Keratinocyte (primary cell): ENCODE data around the gene UROC1.

ENCODE experiments used
- EZH2 ChIP-seq: IDR thresholded peaks from one replicate; pipeline ENCODE4 v1.6.1; 2012; ENCODE audit warnings: inconsistent platforms, mild to moderate bottlenecking, low read length, moderate library complexity
- TF ChIP-seq, protein P1 (sequence below), 3 experiments: IDR thresholded peaks in 1 of 3; conservative IDR thresholded peaks in 1 of 3; optimal IDR thresholded peaks in 1 of 3; 2 replicates in 2 of 3; 3 replicates in 1 of 3; pipeline versions ENCODE3 to v1.5.1; 2011; ENCODE audit warnings: low read length in 3 of 3, mild to moderate bottlenecking in 3 of 3, moderate library complexity in 2 of 3, control low read depth in 1 of 3, inconsistent platforms in 1 of 3; ENCODE audit not compliant: insufficient read depth in 2 of 3; ENCODE audit errors: extremely low read depth in 1 of 3

GRCh38 chr3:126546549-126547239, 29.1 kb upstream of the UROC1 start:
- TF ChIP-seq, protein P1, sequence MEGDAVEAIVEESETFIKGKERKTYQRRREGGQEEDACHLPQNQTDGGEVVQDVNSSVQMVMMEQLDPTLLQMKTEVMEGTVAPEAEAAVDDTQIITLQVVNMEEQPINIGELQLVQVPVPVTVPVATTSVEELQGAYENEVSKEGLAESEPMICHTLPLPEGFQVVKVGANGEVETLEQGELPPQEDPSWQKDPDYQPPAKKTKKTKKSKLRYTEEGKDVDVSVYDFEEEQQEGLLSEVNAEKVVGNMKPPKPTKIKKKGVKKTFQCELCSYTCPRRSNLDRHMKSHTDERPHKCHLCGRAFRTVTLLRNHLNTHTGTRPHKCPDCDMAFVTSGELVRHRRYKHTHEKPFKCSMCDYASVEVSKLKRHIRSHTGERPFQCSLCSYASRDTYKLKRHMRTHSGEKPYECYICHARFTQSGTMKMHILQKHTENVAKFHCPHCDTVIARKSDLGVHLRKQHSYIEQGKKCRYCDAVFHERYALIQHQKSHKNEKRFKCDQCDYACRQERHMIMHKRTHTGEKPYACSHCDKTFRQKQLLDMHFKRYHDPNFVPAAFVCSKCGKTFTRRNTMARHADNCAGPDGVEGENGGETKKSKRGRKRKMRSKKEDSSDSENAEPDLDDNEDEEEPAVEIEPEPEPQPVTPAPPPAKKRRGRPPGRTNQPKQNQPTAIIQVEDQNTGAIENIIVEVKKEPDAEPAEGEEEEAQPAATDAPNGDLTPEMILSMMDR (optimal IDR thresholded peaks at IDR 0.05 in 1 of 3, IDR thresholded peaks at IDR 0.05 in 1 of 3, conservative IDR thresholded peaks at IDR 0.05 in 1 of 3; ENCODE audit: extremely low read depth in 1 of 3, insufficient read depth in 2 of 3, low read length in 3 of 3) = no peak
- TF ChIP-seq EZH2 = no peak
